ENCODE measurements around the gene GNB1L.
"Not testable (repeated sequence)": the region's sequence is repeated elsewhere in the genome, so short reads cannot be mapped to it uniquely, and the experiment has no call there.

Gene GNB1L

GRCh38 chr22:19842393-19843106 is 12.1 kb downstream of the GNB1L start:
- DNase-seq: no peak

GRCh38 chr22:19841641-19842392 is 12.9 kb downstream of the GNB1L start:
- DNase-seq: no peak

DNA sequence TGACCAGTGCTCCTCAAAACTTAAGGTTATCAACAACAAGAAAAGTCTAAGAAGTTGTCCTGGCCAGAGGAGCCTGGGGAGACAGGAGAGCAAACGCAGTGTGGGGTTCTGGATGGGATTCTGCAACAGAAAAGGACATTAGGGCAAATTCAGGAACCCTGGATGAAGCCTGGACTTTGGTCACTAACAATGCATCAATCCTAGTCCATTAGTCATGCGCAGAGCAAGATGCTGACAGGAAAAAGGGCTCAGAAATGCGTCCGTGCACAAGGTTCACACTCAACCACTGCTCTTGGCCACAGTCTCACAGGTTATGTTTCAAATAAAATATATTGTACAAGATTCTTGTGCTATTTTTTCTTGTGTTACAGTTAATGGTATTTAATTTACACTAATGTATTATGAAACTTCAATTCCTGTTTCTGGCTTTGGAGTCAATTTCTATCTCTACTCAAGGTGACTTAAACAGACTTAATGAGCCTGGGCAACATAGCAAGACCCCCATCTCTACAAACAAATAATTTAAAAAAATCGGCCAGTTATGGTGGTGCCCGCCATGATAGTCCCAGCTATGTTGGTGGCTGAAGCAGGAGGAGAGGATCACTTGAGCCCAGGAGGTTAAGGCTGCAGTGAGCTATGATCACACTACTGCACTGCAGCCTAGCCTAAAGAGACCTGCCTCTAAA is 13.6 kb downstream of the GNB1L start:
- DNase-seq: no peak

- no peak for DNase-seq
Observed at GRCh38 chr22:19840059-19840458, 14.6 kb downstream of the GNB1L start.

- no peak for DNase-seq
Observed at GRCh38 chr22:19837915-19838314, 16.8 kb downstream of the GNB1L start.

DNA sequence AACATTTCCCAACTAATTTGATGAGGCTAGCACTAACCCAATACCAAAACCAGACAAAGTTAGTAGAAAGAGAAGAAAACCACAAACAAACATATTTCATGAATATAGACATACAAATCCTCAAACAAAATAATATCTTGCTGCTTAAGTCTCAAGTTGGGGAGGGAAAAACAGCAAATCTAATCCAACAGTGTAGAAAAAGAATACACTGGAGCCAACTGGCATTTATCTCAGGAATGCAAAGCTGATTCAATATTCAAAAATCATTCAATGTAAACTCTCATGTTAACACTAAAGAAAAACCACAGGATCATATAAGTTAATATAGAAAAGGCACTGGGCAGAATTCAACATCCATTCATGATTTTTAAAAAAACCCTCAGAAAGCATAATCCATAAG is 18.2 kb downstream of the GNB1L start:
- no peak for DNase-seq

GRCh38 chr22:19834599-19834998 is 20.1 kb downstream of the GNB1L start:
- no peak for DNase-seq

- DNase-seq: not testable (repeated sequence)
Observed at GRCh38 chr22:19833327-19833726, 21.3 kb downstream of the GNB1L start.

GRCh38 chr22:19832476-19833108 is 22.1 kb downstream of the GNB1L start:
- DNase-seq: no peak

DNA sequence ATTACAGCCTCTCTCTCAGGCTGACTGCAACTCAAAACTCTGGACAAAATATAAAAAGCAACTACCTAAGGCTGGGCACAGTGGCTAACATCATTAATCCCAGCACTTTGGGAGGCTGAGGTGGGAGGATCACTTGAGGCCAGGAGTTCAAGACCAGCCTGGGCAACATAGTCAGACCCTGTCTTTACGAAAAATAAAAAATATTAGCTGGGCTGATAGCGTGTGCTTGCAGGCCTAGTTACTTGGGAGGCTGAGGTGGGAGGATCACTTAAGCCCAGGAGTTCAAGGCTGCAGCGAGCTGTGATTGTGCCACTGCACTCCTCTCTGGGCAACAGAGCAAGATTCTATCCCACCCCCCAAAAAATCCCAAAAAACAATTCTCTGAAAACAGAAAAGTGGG is 22.7 kb downstream of the GNB1L start:
- not testable (repeated sequence) for DNase-seq

DNA sequence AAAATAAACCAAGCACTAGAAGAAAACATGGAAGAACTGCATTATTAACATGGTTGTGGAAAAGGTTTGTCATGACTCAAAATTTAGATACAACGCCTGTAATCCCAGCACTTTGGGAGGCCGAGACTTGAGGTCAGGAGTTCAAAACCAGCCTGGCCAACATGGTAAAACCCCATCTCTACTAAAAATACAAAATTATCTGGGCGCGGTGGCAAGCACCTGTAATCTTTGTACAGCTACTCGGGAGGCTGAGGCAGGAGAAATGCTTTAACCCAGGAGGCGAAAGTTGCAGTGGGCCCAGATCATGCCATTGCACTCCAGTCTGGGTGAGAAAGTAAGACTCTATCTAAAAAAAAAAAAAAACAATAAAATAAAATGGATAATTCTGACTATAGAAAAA is 23.7 kb downstream of the GNB1L start:
- DNase-seq: no peak

- DNase-seq: no peak
Observed at GRCh38 chr22:19828035-19828401, 26.7 kb downstream of the GNB1L start.

DNA sequence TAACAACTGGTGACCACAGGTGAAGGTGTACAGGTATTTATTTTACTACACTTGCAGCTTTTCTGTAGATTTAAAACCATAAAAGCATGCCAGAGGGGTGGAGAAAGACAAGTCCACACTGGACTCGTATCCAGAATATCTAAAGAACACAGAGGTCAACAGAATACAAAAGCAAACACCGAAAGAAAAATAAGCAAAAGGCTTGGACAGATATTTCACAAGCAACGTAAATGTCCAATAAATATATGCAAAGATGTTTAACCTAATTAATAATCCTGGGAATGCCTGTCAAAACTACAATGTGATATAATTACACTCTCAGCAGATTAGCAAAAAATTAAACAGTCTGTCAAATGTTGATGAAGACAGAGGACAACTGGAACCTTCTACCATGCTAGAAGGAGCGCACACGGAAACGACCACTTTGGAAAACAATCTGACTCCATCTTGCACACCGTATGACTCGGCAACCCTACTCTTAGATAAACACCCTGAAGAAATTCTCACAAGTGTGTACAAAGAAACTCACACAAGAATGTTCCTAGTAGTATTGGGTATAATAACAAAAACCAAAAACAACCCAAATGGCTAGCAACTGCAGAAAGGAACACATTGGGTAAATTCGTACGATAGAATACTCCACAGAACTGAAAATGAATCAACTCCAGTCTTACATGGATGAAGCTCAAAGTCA is 27.2 kb downstream of the GNB1L start:
- no peak for DNase-seq

DNA sequence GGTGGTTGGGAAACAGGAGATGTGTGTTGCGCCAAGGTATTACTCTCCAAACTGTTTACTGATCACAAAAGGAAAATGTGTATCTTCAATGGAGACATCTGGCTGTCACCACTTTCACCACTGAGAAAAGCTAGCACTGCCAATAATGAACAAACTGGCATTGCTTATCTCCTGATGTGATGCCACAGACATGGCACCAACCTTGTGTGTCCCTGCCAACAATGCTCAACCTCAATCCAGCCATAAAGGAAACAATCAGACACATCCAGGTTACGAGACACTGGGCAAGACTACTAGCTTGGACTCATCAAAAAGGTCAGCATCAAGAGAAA is 28.1 kb downstream of the GNB1L start:
- DNase-seq: no peak

GRCh38 chr22:19825904-19826618 is 28.6 kb downstream of the GNB1L start:
- DNase-seq: no peak

DNA sequence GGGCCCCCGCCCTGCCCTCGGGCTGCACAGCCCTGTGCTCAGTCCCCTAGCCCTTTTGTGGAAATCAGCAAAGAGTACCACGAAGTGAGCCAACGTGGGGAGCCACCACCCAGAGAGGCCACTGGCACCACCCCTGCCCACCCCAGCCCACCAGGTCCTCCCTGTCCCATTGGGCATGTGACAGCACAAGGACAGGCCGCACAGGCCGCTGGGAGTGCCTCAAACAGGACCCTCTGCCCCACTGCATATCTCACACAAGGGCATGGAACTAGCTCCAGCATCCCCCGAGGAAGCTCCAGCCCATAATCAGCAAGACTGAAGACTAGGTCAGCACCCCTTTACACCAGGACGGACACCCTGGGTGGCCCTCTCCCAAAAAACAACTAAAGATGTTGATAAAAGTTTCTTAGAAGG is 29.7 kb downstream of the GNB1L start:
- DNase-seq: no peak

DNA sequence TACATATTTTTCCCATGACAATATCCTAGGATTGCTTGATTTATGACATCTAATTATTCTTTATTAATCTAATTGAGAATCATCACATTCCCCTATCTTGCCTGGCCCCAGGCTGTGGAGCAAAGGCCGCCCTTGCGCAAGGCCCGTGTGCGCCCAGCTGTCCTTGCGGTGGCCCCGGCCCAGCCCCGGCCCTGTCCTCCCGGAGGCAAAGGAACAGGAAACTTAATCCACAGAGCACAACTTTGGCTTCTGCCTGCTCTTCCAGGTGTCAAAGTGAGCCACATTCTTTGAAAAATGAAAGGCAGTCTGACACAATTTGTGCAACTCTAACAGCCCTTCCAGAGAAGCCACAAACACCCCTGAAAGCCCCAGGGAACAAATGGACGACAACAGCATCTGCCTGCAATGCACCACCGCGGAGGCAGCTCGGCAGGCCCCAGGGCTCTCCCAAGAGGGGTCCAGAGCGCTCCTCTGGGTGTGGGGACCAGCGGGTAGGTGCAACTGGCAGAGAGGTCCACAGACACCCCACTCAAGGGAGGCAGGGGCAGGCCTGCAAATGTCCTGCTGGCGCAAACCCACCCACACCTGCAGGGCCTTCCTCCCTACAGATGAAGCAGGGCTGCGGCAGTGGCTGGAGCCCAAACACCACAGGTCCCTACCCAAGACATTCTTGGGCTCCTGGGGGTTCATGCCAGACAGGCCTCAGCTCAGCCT is 30.3 kb downstream of the GNB1L start:
- DNase-seq: no peak

DNA sequence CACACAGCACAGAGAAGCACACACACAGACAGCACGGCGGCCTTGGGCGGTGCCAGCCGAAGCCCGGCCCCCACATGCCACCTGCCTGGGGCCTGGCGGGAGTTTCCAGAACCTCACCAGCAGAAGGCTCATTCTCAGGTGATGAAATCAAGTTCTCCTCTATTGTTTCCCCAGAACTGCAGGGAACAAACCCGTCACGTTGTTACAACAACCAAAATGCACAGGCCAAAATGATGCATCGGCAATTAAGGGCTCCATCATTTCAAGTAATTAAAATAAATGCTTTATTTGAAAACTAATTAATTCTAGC is 30.8 kb downstream of the GNB1L start:
- no peak for DNase-seq

GRCh38 chr22:19823191-19823901 is 31.3 kb downstream of the GNB1L start:
- DNase-seq: no peak

- no peak for DNase-seq
Observed at GRCh38 chr22:19822301-19823117, 32.2 kb downstream of the GNB1L start.
